OCI-M2 (cell line): ENCODE data around the gene AGK.
"Not testable (repeated sequence)": the region's sequence is repeated elsewhere in the genome, so short reads cannot be mapped to it uniquely, and the experiment has no call there.

Experiments used
- DNase-seq: peaks from one replicate; lab custom pipeline; 2025; ENCODE audit not compliant: unreplicated experiment; lab: John Stamatoyannopoulos, UW

AGK gene

DNA sequence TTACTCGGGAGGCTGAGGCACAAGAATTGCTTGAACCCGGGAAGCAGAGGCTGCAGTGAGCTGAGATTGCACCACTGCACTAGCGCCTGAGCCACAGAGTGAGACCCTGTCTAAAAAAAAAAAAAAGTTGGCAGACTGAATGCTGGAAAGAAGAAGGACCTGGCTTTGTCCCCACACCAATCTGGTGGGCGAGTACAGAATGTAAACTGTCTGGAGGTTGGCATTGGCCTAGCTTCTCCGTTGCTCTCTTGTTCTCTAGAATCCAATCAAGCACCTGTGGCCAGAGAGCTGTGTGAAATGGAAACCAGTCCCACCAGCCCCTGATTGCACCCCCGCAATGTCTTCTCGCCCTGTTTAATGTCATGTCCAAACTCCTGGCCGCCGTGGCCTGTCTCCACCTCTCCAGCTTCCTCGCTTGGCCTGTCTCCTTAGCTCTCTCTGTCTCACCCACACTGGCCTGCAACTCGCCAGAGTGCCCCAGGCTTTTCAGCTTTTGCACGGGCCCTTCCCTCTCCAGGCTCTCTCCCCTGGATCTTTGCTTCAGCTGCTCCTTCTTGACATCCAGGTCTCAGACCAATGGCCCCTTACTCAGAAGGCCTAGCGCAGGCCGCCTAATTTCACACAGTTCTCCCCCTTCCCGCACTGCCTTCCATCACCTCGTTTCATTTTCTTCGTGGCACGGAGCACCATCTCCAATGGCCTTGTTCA, 670 bp upstream of the AGK start:
- DNase-seq, result no peak

DNA sequence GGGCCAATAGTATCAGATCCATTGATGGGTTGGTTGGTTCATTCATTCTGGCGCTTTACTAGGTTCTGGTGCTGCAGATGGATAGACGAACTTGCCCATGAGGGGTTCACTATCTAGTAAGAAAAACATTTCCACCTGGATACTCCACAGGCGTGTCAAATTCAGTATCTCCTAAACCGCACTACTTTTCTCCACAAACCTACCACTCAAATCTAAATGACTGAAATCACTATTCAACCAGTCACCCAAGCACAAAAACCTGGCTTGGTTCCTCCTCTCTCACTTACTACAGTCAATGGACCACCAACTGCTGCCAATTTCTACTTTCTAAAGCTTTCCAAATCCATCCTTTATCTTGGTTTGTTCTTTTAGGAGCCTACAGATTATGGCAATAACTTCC, 572 bp downstream of the AGK start:
- DNase-seq, result no peak

DNA sequence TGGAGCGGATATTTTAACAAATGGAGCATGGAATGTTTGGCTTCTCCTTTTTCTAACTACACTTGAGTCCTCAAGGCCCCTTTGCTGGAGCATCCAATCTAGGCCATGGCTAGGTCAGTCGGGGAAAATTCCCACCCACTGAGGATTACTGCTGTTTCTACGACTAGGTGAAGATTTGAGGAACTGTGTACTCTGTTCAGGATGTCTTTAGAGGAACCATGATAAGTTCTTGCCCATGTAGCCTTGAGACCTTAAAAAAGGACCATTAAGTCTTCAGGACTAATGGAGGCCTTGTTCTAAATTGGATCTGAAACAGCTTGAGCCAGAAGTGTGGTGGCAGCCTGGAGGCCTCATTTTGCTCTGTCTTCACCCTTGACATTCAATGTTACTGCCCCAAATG, 6.2 kb downstream of the AGK start:
- no peak for DNase-seq

DNA sequence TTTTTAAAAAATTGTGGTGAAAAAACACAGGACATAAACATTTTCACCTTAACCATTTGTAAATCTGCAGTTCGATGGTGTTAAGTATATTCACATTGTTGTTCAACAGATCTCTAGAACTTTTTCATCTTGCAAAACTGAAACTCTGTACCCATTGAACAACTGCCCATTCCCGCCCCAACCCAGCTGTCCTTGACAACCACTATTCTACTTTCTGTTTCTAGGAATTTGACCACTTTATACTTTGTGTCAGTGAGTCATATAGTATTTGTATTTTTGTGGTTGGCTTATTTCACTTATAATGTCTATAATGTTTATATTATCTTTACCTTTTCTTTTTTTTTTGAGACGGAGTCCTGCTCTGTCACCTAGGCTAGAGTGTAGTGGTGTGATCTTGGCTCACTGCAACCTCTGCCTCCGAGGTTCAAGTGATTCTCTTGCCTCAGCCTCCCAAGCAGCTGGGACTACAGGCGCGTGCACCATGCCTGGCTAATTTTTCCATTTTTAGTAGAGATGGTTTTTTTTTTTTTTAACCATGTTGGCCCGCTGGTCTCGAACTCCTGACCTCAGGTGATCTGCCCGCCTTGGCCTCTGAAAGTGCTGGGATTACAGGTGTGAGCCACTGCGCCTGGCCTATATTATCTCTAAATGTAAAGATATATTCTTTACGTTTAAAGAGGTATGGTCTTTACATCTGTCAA, 6.8 kb downstream of the AGK start:
- not testable (repeated sequence) for DNase-seq

DNA sequence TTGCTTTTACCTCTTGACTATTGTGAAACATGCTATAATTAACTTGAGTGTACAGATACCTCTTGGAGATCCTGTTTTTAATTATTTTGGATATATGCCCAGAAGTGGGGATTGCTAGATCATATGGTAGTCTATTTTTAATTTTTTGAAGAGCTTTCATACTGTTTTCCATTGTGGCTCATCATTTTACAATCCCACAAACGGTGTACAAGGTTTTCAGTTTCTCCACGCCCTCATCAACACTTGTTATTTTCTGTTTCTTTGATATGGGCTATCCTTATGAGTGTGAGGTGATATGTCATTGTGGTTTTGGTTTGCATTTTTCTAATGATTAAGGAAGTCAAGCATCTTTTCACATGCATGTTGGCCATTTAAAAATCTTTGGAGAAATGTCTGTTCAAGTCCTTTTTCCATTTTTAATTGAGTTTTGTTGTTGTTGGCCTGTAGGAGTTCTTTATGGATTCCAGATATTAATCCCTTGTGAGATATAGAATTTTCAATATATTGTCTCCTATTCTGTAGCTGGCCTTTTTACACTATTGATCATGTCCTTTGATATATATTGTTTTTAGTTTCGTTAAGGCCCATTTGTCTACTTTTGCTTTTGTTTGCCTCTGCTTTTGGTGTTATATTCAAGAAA, 7.5 kb downstream of the AGK start:
- DNase-seq, result no peak

DNA sequence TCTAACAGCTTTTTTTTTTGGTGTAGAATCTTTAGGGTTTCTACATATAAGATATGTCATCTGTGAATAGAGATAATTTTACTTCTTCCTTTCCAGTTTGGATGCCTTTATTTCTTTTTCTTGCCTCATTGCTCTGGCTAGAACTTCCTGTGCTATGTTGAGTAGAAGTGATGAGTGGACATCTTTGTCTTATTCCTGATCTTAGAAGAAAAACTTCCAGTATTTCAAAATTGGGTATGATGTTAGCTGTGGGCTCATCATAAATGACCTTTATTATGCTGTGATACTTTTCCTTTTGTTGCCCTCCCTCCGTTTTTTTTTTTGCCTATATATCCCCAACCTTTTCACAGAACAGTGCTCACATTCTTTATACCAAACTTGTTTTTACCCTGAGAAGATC, 8.8 kb downstream of the AGK start:
- no peak for DNase-seq

DNA sequence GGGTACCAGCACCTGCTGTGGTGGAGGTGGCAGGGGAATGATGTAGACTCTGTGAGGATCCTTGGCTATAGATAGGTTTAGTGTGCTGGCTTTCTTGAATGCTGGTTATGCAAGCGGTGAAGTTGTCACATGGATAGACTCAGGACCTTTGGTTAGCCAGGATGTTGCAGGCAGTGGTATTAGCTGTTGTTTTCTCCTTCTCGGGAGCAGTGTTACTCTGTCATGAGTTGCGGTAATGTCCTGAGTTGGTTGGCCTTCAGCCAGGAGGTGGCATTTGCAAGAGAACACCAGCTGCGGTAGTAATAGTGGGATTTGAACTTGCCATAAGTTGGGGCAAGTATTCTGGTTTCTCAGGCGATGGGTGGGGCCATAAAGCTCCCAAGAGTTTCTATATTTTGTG, 10.8 kb downstream of the AGK start:
- DNase-seq, result no peak

DNA sequence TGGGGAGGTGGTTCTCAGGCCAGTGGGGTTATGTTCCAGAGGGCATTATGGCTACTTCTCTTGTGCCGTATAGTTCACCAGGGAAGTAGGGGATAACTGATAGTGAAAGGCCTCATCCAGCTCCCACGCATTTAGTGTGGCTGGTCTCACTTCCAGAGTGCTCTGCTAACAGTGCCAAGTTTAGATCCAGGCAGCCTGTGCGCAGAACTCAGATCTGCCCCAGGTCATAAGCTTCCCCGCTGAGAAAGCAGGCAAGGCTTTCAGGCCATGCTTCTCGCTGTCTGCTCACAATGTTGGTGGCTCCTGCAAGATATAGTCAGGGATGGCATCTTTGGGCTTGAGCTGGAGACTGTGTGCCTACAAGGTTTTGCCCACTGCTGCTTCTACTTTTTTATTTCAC, 11.3 kb downstream of the AGK start:
- DNase-seq, result no peak

DNA sequence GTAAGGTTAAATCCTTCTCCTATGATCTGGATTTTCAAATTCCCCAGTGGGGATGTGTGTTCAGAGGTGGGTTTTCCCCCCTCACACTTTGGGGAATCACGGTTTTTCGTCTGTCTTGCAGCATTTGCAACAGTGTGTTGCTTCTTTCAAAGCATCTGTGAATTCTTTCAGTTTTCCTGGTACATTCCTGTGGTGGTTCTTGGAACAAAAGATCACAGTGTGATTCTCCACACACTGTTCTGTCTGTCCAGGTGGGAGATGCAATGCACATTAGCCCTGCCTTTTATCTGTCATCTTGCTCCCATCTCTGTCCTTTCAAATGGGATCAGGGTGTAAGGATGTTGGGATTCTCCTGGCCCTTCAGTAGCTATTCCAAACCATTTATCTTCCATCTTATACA, 11.8 kb downstream of the AGK start:
- DNase-seq, result no peak

DNA sequence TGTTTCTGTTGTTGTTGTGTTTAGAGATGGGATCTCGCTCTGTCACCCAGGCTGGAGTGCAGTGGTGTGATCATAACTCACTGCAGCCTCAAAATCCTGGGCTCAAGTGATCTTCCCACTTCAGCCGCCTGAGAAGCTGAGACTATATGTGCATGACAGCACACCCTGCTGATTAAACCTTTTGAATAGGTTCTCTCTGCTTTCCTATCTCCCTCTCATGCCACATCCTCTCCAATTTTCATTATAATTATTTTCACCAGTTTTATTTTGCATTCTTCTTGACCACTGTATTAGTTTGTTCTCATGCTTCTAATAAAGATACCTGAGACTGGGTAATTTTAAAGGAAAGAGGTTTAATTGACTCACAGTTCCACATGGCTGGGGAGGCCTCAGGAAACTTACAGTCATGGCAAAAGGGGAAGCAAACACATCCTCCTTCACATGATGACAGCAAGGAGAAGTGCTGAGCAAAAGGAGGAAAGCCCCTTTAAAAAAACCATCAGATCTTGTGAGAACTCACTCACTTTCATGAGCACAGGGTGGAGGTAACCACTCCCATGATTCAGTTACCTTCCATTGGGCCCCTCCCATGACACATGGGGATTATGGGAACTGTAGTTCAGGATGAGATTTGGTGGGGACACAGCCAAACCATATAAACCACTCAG, 12.9 kb downstream of the AGK start:
- DNase-seq, result no peak

- no peak for DNase-seq
These were observed 16.2 kb downstream of the AGK start for GRCh38 chr7:141567432-141567831.

GRCh38 chr7:141568227-141568626, 17.0 kb downstream of the AGK start:
- DNase-seq, result no peak

- DNase-seq, result no peak
These were observed 19.8 kb downstream of the AGK start for GRCh38 chr7:141571059-141571458.

DNA sequence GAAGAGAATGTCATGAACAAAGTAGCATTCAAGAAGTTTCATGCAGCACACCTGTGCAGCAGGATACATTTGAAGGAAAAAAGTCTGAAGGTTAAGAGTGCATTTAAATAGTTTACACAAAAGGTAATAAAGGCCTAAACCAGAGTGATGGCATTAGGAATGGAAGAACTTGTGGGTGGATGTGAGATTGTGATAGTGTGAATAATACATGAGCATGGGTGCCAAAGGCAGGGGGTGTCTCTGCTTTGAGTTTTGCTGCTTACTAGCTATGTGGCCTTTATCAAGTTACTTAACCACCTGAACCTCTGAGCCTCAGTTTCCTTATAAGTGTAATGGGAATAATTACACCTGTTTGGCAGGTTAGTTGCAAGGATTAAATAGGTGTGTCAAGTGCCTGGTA, 21.0 kb downstream of the AGK start:
- DNase-seq, result no peak

DNA sequence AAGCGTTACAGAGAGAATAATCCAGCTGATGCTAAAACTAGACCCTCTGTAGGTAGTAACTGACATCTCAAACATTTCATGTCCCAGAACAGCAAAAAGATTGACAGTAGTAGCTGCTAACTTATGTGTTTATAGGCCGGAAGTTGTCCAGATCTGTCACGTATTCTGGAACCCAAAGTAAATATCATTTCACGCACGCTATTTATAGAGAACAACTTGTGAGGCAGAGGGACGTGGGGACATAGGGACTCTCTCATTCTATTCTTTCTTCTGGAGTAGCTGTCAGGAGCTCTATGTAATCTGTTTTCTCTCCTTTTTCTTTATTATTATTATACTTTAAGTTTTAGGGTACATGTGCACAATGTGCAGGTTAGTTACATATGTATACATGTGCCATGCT, 22.3 kb downstream of the AGK start:
- no peak for DNase-seq

GRCh38 chr7:141575164-141575563, 24.0 kb downstream of the AGK start:
- DNase-seq, result no peak

DNA sequence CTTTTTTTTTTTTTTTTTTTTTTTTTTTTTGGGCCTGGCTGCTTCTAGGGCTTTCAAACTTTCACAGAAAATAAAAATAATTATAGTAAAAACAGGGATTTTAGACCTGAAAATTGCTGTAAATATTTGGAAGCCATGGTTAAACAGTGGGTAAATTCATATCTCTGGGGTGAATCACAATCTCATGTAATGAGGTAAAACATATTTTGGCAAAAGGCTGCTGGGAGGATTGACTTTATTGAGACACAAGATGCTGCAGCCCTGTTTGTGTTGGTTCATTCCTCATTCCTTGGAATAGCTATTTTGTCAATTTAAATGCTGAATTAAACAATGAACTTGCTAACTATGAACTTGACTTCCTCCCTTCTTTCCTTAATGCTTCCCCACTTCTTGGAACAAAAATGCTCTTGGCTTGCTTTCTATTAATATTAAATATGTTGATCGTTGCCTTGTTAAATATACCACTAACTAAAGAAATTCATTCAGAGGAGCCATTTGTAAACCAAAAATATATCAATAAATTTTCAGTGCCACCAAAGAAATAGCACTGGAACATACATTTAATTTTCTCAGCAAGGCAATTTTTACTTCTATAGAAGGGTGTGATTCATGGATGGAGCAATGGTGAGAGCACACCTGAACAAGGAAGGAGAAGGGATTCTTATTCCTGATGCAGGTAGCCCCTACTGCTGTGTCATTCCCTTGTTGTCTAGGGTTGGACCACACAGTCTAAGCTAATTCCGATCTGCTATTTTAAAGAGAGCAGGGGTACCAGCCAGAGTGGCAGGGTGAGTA, 24.6 kb downstream of the AGK start:
- no peak for DNase-seq

DNA sequence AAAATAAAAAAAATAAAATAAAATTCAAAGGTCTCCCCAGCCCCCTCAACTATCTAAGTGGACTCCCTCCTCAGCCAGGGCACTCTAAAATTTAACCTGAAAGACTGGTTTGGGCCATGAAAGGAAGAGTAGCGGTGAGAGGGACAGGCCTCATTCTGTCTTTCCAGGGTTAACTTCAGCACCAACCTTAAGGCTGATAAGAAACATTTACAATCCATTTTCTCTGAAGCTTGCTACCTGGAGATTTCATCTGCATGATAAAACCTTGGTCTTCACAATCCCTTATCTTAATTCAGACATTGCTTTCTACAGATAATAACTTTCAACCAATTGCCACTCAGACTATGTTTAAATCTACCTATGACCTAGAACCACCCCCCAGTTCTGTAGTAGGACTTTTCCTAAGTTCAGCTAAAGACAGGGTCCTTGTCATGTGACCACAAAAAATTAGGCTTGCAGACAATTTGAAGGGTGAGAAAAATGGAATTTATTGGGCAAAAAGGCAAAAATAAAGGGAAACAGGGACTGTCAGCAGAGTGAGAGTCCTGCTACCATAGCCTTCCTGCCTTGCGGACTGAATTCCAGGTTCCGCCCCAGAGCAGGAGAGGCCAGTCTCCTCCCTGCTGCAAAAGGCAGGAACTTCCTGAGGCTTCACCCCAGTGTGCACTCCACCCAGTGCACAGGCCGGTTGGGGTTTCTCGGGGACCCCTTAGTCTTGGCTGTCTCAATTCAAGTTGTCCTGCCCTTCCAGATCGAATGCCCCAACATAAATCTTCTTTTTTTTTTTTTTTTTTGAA, 26.0 kb downstream of the AGK start:
- no peak for DNase-seq

DNA sequence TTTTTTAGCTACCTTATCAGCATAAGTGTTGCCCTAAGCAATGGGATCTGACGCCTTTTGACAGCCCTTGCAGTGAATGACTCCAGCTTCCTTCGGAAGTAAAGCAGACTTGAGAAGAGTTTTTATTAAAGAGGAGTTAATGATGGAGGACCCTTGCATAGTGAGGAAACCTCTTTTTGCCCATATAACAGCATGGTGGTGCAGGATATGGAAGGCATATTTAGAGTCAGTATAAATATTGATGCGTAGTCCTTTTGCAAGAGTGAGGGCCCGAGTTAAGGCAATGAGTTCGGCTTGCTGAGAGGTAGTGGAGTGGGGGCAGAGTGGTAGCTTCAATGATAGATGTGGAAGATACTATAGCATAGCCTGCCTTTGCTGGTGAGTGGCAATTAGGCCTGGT, 28.7 kb downstream of the AGK start:
- not testable (repeated sequence) for DNase-seq

- DNase-seq, result not testable (repeated sequence)
These were observed 30.9 kb downstream of the AGK start for GRCh38 chr7:141582063-141582462.
